ENCODE data around the gene COL4A4. TPM values are rescaled to one million over a fixed set of nuclear protein-coding genes. Genes with fewer than 3 reads are reported as not detected.

Gene COL4A4
- total RNA-seq, 1 experiment from 2014 or later = 0.42 TPM

DNA sequence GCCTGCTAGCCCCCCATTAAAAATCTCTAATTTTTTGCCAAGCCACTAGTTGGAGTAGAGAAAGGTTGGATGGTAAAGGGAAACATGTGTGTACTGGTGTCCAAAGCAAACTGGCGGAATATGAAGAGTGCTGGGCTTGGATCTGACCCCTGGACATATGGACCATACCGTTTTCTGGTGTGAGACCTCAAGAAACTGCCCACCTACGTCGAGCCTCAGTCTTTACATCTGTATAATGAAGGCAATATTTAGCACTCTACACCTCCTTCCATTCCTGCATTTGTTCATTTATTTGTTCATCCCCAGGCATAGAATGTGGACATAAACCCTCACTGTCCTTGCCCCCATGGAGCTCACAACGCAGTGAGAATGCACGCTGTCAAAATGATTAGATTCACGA is 185.7 kb downstream of the COL4A4 start:
- DNase-seq = no peak
- Histone ChIP-seq H3K27me3 (ENCODE audit: control insufficient read depth, insufficient read depth, low read length) (no peaks in the 10 kb centered on the region), H3K36me3 (replicated peaks; ENCODE audit: control insufficient read depth, insufficient read depth, low read length) (no peaks in the 10 kb centered on the region), H3K4me3 (ENCODE audit: insufficient read depth, low read depth, low read length) (no peak overlapping the region)

- no peak for DNase-seq
- no peaks in the 10 kb centered on the region for H3K27me3 ChIP-seq (ENCODE audit: control insufficient read depth, insufficient read depth, low read length)
- H3K4me3 ChIP-seq (ENCODE audit: insufficient read depth, low read depth, low read length) = no peak overlapping the region
- H3K36me3 ChIP-seq (replicated peaks; ENCODE audit: control insufficient read depth, insufficient read depth, low read length) = no peaks in the 10 kb centered on the region
Observed at GRCh38 chr2:226977775-226978190, 186.2 kb downstream of the COL4A4 start.

DNA sequence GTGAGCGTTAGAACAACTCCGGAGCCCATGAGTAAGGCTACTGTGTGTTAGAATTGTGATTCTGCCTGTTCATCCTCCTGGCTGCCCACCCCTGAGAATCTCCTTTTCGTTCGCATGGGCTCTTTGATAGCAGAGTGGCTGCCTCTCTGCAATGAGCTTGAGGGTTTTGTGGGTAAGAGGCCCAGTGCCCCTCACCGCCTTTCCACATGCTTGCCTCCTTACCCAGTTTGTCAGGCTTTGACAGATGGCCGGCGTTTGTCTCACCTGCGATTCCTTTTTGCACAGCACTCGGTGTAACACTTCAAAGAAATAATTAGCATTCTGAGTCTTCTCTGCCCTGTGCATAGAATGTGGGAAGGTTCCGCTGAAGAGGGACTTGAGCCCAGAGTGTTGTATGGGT is 190.2 kb downstream of the COL4A4 start:
- H3K36me3 ChIP-seq (replicated peaks; ENCODE audit: control insufficient read depth, insufficient read depth, low read length) = no peaks in the 10 kb centered on the region
- no peak overlapping the region for H3K4me3 ChIP-seq (ENCODE audit: insufficient read depth, low read depth, low read length)
- no peak for DNase-seq
- no peaks in the 10 kb centered on the region for H3K27me3 ChIP-seq (ENCODE audit: control insufficient read depth, insufficient read depth, low read length)

- H3K36me3 ChIP-seq (replicated peaks; ENCODE audit: control insufficient read depth, insufficient read depth, low read length) = no peaks in the 10 kb centered on the region
- no peaks in the 10 kb centered on the region for H3K27me3 ChIP-seq (ENCODE audit: control insufficient read depth, insufficient read depth, low read length)
- no peak for DNase-seq
- H3K4me3 ChIP-seq (ENCODE audit: insufficient read depth, low read depth, low read length) = no peak overlapping the region
Observed at GRCh38 chr2:226971770-226972169, 192.2 kb downstream of the COL4A4 start.

- no peaks in the 10 kb centered on the region for H3K27me3 ChIP-seq (ENCODE audit: control insufficient read depth, insufficient read depth, low read length)
- H3K4me3 ChIP-seq (ENCODE audit: insufficient read depth, low read depth, low read length) = no peak overlapping the region
- no peak for DNase-seq
- no peaks in the 10 kb centered on the region for H3K36me3 ChIP-seq (replicated peaks; ENCODE audit: control insufficient read depth, insufficient read depth, low read length)
Observed at GRCh38 chr2:226971084-226971483, 192.9 kb downstream of the COL4A4 start.

DNA sequence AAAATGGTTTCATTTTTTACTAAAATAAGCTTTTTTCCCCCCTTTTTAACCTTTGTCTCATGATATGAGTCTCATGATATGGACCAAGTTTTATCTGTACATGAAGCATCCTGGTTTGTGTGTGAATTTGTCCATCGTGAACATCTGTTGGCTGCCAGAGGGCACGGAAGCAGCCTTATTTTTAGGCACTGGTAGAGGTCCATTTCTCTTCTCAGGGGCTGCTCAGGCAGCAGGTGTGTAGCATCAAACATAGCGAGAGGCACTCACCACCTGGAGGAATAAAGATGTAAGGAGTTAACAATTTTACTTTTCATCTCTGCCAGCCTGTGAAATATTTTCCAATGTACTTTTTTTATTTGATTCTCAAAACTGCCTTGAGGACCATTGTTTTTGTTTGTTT is 193.6 kb downstream of the COL4A4 start:
- Histone ChIP-seq H3K36me3 (replicated peaks; ENCODE audit: control insufficient read depth, insufficient read depth, low read length) (no peaks in the 10 kb centered on the region), H3K4me3 (ENCODE audit: insufficient read depth, low read depth, low read length) (no peak overlapping the region), H3K27me3 (ENCODE audit: control insufficient read depth, insufficient read depth, low read length) (no peaks in the 10 kb centered on the region)
- DNase-seq = no peak

DNA sequence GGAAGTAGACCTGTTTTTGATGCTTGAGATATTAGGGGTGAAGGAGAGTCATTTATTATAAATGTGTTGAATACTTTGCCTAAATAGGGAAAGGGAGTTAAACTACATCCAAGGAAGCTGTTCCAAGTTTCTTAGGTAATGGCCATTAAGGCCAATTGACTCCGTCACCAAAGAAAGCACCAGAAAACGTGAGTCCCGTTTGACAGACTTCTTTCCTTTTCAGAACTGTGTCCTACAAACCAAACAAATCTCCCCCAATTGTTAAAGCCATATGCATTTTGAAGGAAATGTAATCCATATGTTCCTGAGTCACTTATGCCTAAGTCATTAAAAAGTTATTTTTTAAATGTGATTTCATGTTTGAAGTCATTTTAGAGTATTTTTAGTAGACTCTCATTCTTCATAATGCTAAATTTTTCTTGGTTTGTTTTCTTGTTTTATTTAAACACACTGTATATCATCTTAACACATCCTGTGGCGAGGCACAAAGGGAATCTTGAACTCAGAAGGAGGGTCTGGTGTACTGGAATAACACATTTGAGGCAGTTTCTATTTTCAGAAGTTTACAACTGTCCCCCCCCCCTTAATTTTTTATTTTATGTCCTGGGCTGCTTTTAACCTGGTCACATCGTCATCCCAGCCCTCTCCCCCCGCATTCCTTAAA is 194.5 kb downstream of the COL4A4 start:
- DNase-seq = no peak
- Histone ChIP-seq H3K4me3 (ENCODE audit: insufficient read depth, low read depth, low read length) (no peak overlapping the region), H3K36me3 (replicated peaks; ENCODE audit: control insufficient read depth, insufficient read depth, low read length) (no peaks in the 10 kb centered on the region), H3K27me3 (ENCODE audit: control insufficient read depth, insufficient read depth, low read length) (no peaks in the 10 kb centered on the region)

DNA sequence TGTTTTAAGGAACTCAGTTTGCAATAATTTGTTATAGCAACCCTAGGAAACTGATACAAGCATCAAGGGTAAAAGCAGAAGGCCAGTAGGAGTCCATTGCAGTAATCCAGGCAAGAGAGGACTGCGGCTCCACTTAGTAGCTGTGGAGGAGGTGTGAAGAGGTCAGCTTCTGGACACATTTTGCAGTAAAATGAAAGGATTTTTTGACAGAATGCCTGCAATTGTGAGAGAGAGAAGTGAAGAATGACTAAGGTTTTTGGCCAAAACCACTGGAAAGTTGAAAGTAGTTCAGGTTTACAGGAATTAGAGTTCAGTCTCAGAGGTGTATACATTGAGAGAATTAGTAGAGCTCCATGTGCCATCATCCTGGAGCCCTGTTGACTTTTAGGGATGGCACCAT is 198.6 kb downstream of the COL4A4 start:
- Histone ChIP-seq H3K27me3 (ENCODE audit: control insufficient read depth, insufficient read depth, low read length) (no peaks in the 10 kb centered on the region), H3K4me3 (ENCODE audit: insufficient read depth, low read depth, low read length) (no peak overlapping the region), H3K36me3 (replicated peaks; ENCODE audit: control insufficient read depth, insufficient read depth, low read length) (no peaks in the 10 kb centered on the region; the same call in 1 of the 2 replicates)
- DNase-seq = no peak

DNA sequence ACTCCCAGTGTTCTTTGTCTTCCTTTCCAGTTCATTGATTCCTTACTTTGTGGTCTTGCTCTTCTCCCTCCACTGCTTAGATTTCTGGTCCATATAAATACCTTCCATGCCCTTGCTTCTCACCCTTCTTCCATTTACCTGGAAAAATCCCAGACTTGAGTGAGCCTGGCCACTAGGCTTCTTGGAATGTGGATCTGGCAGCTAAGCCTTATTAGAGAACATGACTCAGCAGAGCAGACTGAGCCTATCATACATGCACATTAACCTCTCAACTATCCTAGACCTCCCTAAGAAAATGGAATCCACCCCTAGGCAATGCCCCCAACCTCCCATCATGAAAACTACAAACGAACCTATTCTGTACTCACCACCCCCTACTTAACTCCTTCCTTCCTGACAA is 200.5 kb downstream of the COL4A4 start:
- Histone ChIP-seq H3K27me3 (ENCODE audit: control insufficient read depth, insufficient read depth, low read length) (no peaks in the 10 kb centered on the region), H3K36me3 (replicated peaks; ENCODE audit: control insufficient read depth, insufficient read depth, low read length) (no peaks in the 10 kb centered on the region; the same call in 1 of the 2 replicates), H3K4me3 (ENCODE audit: insufficient read depth, low read depth, low read length) (no peak overlapping the region)
- DNase-seq = no peak

GRCh38 chr2:226962176-226962773 is 201.7 kb downstream of the COL4A4 start:
- no peak overlapping the region for H3K4me3 ChIP-seq (ENCODE audit: insufficient read depth, low read depth, low read length)
- no peak for DNase-seq

DNA sequence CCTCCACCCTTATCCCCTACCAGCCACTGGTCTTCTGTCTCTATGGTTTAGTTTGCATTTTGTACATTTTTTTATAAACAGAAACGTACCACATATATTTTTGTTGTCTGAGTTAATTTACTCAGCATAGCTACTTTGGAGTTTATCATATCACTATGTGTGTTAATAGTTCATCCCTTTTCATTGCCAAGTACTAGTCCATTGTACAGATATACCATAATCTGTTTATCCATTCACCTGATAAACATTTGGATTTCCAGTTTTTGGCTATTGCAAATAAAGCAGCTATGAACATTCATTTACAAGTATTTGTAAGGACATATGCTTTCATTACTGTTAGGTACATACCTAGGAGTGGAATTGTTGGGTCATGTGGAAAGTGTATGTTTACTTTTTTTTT is 204.6 kb downstream of the COL4A4 start:
- Histone ChIP-seq H3K36me3 (replicated peaks; ENCODE audit: control insufficient read depth, insufficient read depth, low read length) (no peaks in the 10 kb centered on the region; the same call in 1 of the 2 replicates), H3K4me3 (ENCODE audit: insufficient read depth, low read depth, low read length) (no peak overlapping the region), H3K27me3 (ENCODE audit: control insufficient read depth, insufficient read depth, low read length) (no peaks in the 10 kb centered on the region)
- no peak for DNase-seq

More at GRCh38 chr2:226962176-226962773, 201.7 kb downstream of the COL4A4 start:
- H3K36me3 ChIP-seq (replicated peaks; ENCODE audit: control insufficient read depth, insufficient read depth, low read length) = no peaks in the 10 kb centered on the region; the same call in 1 of the 2 replicates
- H3K27me3 ChIP-seq (ENCODE audit: control insufficient read depth, insufficient read depth, low read length) = no peaks in the 10 kb centered on the region

DNA sequence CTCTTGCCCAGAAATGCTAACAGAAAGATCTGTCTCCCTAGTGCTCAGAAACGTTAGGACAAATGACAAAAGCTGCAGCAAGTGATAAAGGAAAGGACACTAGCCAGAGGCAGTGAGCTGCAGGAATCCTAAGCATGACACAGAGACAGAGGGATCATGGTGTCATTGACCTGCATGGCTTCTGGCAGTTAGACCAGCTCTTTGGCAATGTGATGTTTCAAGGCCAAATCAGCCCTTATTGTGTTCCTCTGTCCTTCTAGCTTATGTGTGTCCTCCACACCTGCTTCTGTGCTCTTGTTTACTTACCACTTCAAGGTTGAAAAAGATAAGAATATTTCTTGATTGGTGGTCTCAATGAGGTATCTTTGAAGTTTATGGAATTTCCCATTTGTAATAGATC is 207.3 kb downstream of the COL4A4 start:
- Histone ChIP-seq H3K36me3 (replicated peaks; ENCODE audit: control insufficient read depth, insufficient read depth, low read length) (no peaks in the 10 kb centered on the region), H3K4me3 (ENCODE audit: insufficient read depth, low read depth, low read length) (no peak overlapping the region), H3K27me3 (ENCODE audit: control insufficient read depth, insufficient read depth, low read length) (no peaks in the 10 kb centered on the region)
- DNase-seq = no peak

GRCh38 chr2:226953826-226954225 is 210.2 kb downstream of the COL4A4 start:
- Histone ChIP-seq H3K4me3 (ENCODE audit: insufficient read depth, low read depth, low read length) (no peak overlapping the region), H3K27me3 (ENCODE audit: control insufficient read depth, insufficient read depth, low read length) (no peaks in the 10 kb centered on the region), H3K36me3 (replicated peaks; ENCODE audit: control insufficient read depth, insufficient read depth, low read length) (no peaks in the 10 kb centered on the region)
- DNase-seq = no peak

- DNase-seq = no peak
- Histone ChIP-seq H3K27me3 (ENCODE audit: control insufficient read depth, insufficient read depth, low read length) (no peaks in the 10 kb centered on the region), H3K4me3 (ENCODE audit: insufficient read depth, low read depth, low read length) (no peak overlapping the region)
Observed at GRCh38 chr2:226953206-226953605, 210.8 kb downstream of the COL4A4 start.

More at GRCh38 chr2:226953206-226953605, 210.8 kb downstream of the COL4A4 start:
- no peaks in the 10 kb centered on the region for H3K36me3 ChIP-seq (replicated peaks; ENCODE audit: control insufficient read depth, insufficient read depth, low read length)
